H9 (cell line): ENCODE data around the gene STK32B. TPM values are rescaled to one million over a fixed set of nuclear protein-coding genes. Genes with fewer than 3 reads are reported as not detected.

Experiments used
- DNase-seq: peaks from one replicate; pipeline ENCODE4 v3.0.0-alpha.2; 2017
- H2AFZ ChIP-seq: one replicate; pipeline ENCODE4 v1.6.1; 2013; ENCODE audit warnings: mild to moderate bottlenecking, low read length, control low read depth, moderate library complexity
- H2AK5ac ChIP-seq: 2 replicates; pipeline ENCODE4 v1.6.1; 2013; ENCODE audit warnings: low read length, control low read depth, mixed read lengths; ENCODE audit not compliant: insufficient read length
- H2BK120ac ChIP-seq: one replicate; pipeline ENCODE4 v1.6.1; 2013; ENCODE audit warnings: low read depth, mild to moderate bottlenecking, low read length, control low read depth, inconsistent platforms; ENCODE audit not compliant: poor library complexity, severe bottlenecking
- H2BK12ac ChIP-seq: 2 replicates; pipeline ENCODE4 v1.6.1; 2013; ENCODE audit warnings: low read length, control low read depth, mixed read lengths, low read depth; ENCODE audit not compliant: insufficient read length
- H2BK15ac ChIP-seq: 2 replicates; pipeline ENCODE4 v1.6.1; 2013; ENCODE audit warnings: low read depth, low read length, control low read depth
- H2BK20ac ChIP-seq: one replicate; pipeline ENCODE4 v1.6.1; 2013; ENCODE audit warnings: low read depth, mild to moderate bottlenecking, low read length, control low read depth, inconsistent platforms; ENCODE audit not compliant: poor library complexity, severe bottlenecking
- H2BK5ac ChIP-seq: 2 replicates; pipeline ENCODE4 v1.6.1; 2013; ENCODE audit warnings: low read length, control low read depth, mixed read lengths; ENCODE audit not compliant: insufficient read length
- H3K14ac ChIP-seq: 2 replicates; pipeline ENCODE4 v1.6.1; 2013; ENCODE audit warnings: low read length, control low read depth; ENCODE audit not compliant: insufficient read depth
- H3K18ac ChIP-seq: 2 replicates; pipeline ENCODE4 v1.6.1; 2013; ENCODE audit warnings: low read depth, mild to moderate bottlenecking, mixed read lengths, low read length, control low read depth; ENCODE audit not compliant: insufficient read length
- H3K23ac ChIP-seq: 2 replicates; pipeline ENCODE4 v1.6.1; 2013; ENCODE audit warnings: low read length, control low read depth, mixed read lengths, low read depth; ENCODE audit not compliant: insufficient read length
- H3K23me2 ChIP-seq: 2 replicates; pipeline ENCODE4 v1.6.1; 2013; ENCODE audit warnings: low read depth, mild to moderate bottlenecking, mixed read lengths, low read length, control low read depth; ENCODE audit not compliant: insufficient read length, poor library complexity, severe bottlenecking
- H3K27ac ChIP-seq: 2 replicates; pipeline ENCODE4 v1.5.1; 2013; ENCODE audit warnings: low read length, control low read depth, mixed read lengths, low read depth; ENCODE audit not compliant: insufficient read length
- H3K27me3 ChIP-seq: 2 replicates; pipeline ENCODE4 v1.6.1; 2013; ENCODE audit warnings: low read length, control low read depth, inconsistent platforms; ENCODE audit not compliant: insufficient read depth
- H3K4ac ChIP-seq: 2 replicates; pipeline ENCODE4 v1.6.1; 2013; ENCODE audit warnings: low read depth, mild to moderate bottlenecking, control low read depth, inconsistent platforms, low read length, moderate library complexity
- H3K4me1 ChIP-seq: 2 replicates; pipeline ENCODE4 v1.6.1; 2013; ENCODE audit warnings: low read length, control low read depth, inconsistent platforms; ENCODE audit not compliant: insufficient read depth
- H3K4me2 ChIP-seq: 2 replicates; pipeline ENCODE4 v1.6.1; 2013; ENCODE audit warnings: low read length, control low read depth, mixed read lengths; ENCODE audit not compliant: insufficient read length, insufficient read depth
- H3K56ac ChIP-seq: 2 replicates; pipeline ENCODE4 v1.6.1; 2013; ENCODE audit warnings: low read depth, mild to moderate bottlenecking, mixed read lengths, low read length, control low read depth; ENCODE audit not compliant: insufficient read length
- H3K79me1 ChIP-seq: 2 replicates; pipeline ENCODE4 v1.6.1; 2013; ENCODE audit warnings: low read depth, mild to moderate bottlenecking, moderate library complexity, low read length, control low read depth, inconsistent platforms; ENCODE audit not compliant: insufficient read depth, poor library complexity, severe bottlenecking
- H3K79me2 ChIP-seq: 2 replicates; pipeline ENCODE4 v1.6.1; 2013; ENCODE audit warnings: low read length, control low read depth, inconsistent platforms; ENCODE audit not compliant: insufficient read depth
- H3K9ac ChIP-seq: 2 replicates; pipeline ENCODE4 v1.6.1; 2013; ENCODE audit warnings: low read length, control low read depth, mixed read lengths; ENCODE audit not compliant: insufficient read length; ENCODE audit errors: extremely low read depth
- H3K9me3 ChIP-seq: one replicate; pipeline ENCODE4 v1.6.1; 2013; ENCODE audit warnings: low read depth, low read length, inconsistent platforms; ENCODE audit not compliant: control insufficient read depth
- H3T11ph ChIP-seq: one replicate; pipeline ENCODE4 v1.6.1; 2013; ENCODE audit warnings: mild to moderate bottlenecking, low read length, control low read depth, inconsistent platforms
- H4K20me1 ChIP-seq: one replicate; pipeline ENCODE4 v1.6.1; 2013; ENCODE audit not compliant: control insufficient read depth, insufficient read length, insufficient read depth
- H4K5ac ChIP-seq: 2 replicates; pipeline ENCODE4 v1.6.1; 2013; ENCODE audit warnings: low read depth, mild to moderate bottlenecking, mixed read lengths, low read length, control low read depth; ENCODE audit not compliant: insufficient read length
- H4K8ac ChIP-seq: replicated peaks from 2 replicates; pipeline ENCODE4 v1.6.1; 2013; ENCODE audit warnings: low read length, control low read depth, mixed read lengths, low read depth; ENCODE audit not compliant: insufficient read length
- H4K91ac ChIP-seq: 2 replicates; pipeline ENCODE4 v1.6.1; 2013; ENCODE audit warnings: low read depth, mild to moderate bottlenecking, moderate library complexity, mixed read lengths, low read length, control low read depth; ENCODE audit not compliant: insufficient read length
- H3K27ac Mint-ChIP-seq, 3 experiments: 2 replicates in 2 of 3; 3 replicates in 1 of 3; pipeline ENCODE4 v1.8.0; 2020 to 2021; ENCODE audit warnings: mixed read lengths in 3 of 3, mild to moderate bottlenecking in 1 of 3, moderate library complexity in 1 of 3
- H3K27me3 Mint-ChIP-seq: 2 replicates; pipeline ENCODE4 v1.8.0; 2021; ENCODE audit warnings: low read depth, mild to moderate bottlenecking, moderate library complexity, mixed read lengths
- H3K36me3 Mint-ChIP-seq, 3 experiments: 2 replicates in 2 of 3; 3 replicates in 1 of 3; pipeline ENCODE4 v1.8.0; 2020 to 2021; ENCODE audit warnings: low read depth in 3 of 3, mixed read lengths in 3 of 3; ENCODE audit not compliant: insufficient read depth in 1 of 3
- H3K4me1 Mint-ChIP-seq, 2 experiments: 2 replicates each; pipeline ENCODE4 v1.8.0; 2020; ENCODE audit warnings: mixed read lengths in 2 of 2
- H3K4me3 Mint-ChIP-seq, 2 experiments: 2 replicates in 1 of 2; 3 replicates in 1 of 2; pipeline ENCODE4 v1.8.0; 2020 to 2021; ENCODE audit warnings: mild to moderate bottlenecking in 2 of 2, mixed read lengths in 2 of 2, moderate library complexity in 1 of 2
- H3K9me3 Mint-ChIP-seq, 2 experiments: 2 replicates in 1 of 2; 3 replicates in 1 of 2; pipeline ENCODE4 v1.8.0; 2020; ENCODE audit warnings: mild to moderate bottlenecking in 2 of 2, mixed read lengths in 2 of 2, moderate library complexity in 1 of 2
- WGBS: extraction: QIAGEN DNeasy Blood & Tissue Kit; methylation state at CpG from one replicate; pipeline ENCODE4 v1.1.7; 2013; ENCODE audit warnings: missing lambda C conversion rate, low lambda C conversion rate, mixed read lengths; ENCODE audit not compliant: insufficient read length; ENCODE audit errors: extremely low coverage; 5-methylcytosine and 5-hydroxymethylcytosine counted together
- total RNA-seq: library from RNA; stranded (reverse); gene quantifications from 2 replicates; pipeline ENCODE4 v1.2.1, GENCODE V29; 2021
- TF ChIP-seq, protein P1 (sequence below): fragments of 200-600 bp; sonication (generic); conservative IDR thresholded peaks from 3 replicates; pipeline ENCODE4 v1.8.0; 2021; ENCODE audit warnings: antibody characterized with exemption, mild to moderate bottlenecking

Gene STK32B
- total RNA-seq, 1 experiment from 2014 or later, result 1.0 TPM

DNA sequence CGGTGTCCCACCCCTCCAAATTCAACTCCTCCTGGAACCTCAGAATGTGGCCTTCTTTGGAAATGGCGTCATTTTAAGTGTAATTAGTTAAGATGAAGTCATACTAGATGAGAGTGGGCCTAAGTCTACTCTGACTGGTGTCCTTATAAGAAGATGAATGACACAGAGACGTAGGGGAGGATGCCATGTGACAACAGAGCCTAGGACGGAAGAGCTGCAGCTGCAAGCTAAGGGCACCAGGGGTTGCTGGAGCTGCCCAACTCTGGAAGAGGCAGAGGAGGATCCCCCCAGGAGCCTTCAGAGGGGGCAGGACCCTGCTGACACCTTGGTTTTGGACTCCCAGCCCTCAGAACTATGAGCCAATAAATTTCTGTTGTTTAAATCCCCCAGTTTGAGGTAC, 115.1 kb downstream of the STK32B start:
- H2BK120ac ChIP-seq, result no peak overlapping the region
- H3K27ac ChIP-seq, result no peak overlapping the region
- no peak overlapping the region for H3K4me3 Mint-ChIP-seq
- no peak overlapping the region for H3K56ac ChIP-seq
- no peak overlapping the region for H2BK15ac ChIP-seq
- no peaks in the 10 kb centered on the region for H3K27me3 ChIP-seq
- no peaks in the 10 kb centered on the region for H3K9me3 ChIP-seq
- H3K23me2 ChIP-seq, result no peaks in the 10 kb centered on the region
- H3T11ph ChIP-seq, result no peak overlapping the region
- H4K91ac ChIP-seq, result no peak overlapping the region
- no peaks in the 10 kb centered on the region for H3K4me1 ChIP-seq
- DNase-seq, result peak; percentile 28
- H3K79me1 ChIP-seq, result no peaks in the 10 kb centered on the region
- no peak overlapping the region for H4K5ac ChIP-seq
- peaks cover 0 to 8% of the 10 kb centered on the region in 2 experiments; a peak in 3 of 5 replicates for H3K9me3 Mint-ChIP-seq
- H3K27ac Mint-ChIP-seq, result no peak overlapping the region
- H3K27me3 Mint-ChIP-seq, result peaks cover 10% of the 10 kb centered on the region
- no peak overlapping the region for H3K23ac ChIP-seq
- no peak overlapping the region for H2BK12ac ChIP-seq
- H2BK5ac ChIP-seq, result no peak overlapping the region
- H3K14ac ChIP-seq, result no peak overlapping the region
- H3K4me2 ChIP-seq, result no peak overlapping the region
- WGBS, result no CpG with 5 or more reads among the region's 4 CpGs
- no peak overlapping the region for H3K4ac ChIP-seq
- H3K36me3 Mint-ChIP-seq, result peaks cover 0 to 9% (median 0%) of the 10 kb centered on the region in 3 experiments; a peak in 2 of 7 replicates
- H3K9ac ChIP-seq, result no peak overlapping the region
- peaks cover 14 to 17% of the 10 kb centered on the region in 2 experiments for H3K4me1 Mint-ChIP-seq
- no peaks in the 10 kb centered on the region for H3K79me2 ChIP-seq
- TF ChIP-seq, protein P1, sequence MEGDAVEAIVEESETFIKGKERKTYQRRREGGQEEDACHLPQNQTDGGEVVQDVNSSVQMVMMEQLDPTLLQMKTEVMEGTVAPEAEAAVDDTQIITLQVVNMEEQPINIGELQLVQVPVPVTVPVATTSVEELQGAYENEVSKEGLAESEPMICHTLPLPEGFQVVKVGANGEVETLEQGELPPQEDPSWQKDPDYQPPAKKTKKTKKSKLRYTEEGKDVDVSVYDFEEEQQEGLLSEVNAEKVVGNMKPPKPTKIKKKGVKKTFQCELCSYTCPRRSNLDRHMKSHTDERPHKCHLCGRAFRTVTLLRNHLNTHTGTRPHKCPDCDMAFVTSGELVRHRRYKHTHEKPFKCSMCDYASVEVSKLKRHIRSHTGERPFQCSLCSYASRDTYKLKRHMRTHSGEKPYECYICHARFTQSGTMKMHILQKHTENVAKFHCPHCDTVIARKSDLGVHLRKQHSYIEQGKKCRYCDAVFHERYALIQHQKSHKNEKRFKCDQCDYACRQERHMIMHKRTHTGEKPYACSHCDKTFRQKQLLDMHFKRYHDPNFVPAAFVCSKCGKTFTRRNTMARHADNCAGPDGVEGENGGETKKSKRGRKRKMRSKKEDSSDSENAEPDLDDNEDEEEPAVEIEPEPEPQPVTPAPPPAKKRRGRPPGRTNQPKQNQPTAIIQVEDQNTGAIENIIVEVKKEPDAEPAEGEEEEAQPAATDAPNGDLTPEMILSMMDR, result 0 out of 3 replicates have a peak, but pooled peaks have one; percentile 18
- no peak overlapping the region for H2AK5ac ChIP-seq
- no peak overlapping the region for H4K8ac ChIP-seq
- peaks cover 2% of the 10 kb centered on the region for H4K20me1 ChIP-seq
- H3K18ac ChIP-seq, result no peak overlapping the region
- no peak overlapping the region for H2BK20ac ChIP-seq
- H2AFZ ChIP-seq, result no peak overlapping the region
